Parietal lobe (tissue), 2 donors: Measurements from ENCODE around the gene NUDT8. TPM values are rescaled to one million over a fixed set of nuclear protein-coding genes. Genes with fewer than 3 reads are reported as not detected.

Experiments
- small RNA-seq: library from RNA; depleted of rRNA; stranded (forward); fragments of <200 nt; gene quantifications from one replicate; pipeline ENCODE3, GENCODE V24; 2014; ENCODE audit warnings: low replicate concordance
- total RNA-seq: library from RNA; depleted of rRNA; stranded (reverse); fragments of >200 nt; gene quantifications from one replicate; pipeline ENCODE4 v1.2.3, GENCODE V29; 2014

The NUDT8 gene, protein sequence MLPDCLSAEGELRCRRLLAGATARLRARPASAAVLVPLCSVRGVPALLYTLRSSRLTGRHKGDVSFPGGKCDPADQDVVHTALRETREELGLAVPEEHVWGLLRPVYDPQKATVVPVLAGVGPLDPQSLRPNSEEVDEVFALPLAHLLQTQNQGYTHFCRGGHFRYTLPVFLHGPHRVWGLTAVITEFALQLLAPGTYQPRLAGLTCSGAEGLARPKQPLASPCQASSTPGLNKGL
- total RNA-seq = 4.4 TPM

DNA sequence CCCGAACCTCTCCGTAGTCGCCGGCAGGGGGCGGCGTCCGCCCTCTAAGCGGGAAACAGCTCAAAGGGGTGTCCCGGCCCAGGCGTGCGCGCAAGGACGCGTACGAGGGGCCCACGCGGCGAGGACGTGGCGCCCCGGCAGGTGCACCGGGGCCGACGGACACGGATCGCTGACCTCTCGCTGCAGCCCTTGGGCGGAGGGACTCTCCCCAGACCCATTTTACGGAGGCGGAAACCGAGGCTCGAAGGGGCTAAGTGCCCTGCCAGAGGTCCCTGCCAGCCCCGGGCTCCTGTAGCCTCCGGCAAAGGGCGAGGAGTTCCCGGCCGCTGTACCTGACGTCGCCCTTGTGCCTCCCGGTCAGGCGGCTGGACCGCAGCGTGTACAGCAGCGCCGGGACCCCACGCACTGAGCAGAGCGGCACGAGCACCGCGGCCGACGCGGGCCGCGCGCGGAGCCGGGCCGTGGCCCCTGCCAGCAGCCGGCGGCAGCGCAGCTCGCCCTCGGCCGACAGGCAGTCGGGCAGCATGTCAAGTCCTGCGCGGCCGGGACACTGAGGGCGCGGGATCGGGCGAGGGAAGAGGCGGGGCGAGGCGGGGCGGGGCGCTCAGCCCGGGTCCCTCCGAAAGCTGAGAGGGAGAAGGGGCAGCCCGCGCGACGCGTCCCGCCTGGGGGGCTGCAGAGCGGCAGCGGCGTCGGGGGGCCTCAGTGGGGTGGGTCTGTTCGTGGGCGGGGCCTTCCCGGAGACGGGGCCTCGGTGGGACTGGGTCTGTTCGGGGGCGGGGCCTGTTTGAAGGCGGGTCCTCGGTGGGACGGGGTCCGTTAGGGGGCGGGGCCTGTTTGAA is at the start of gene NUDT8:
TSS of gene NUDT8 (minus strand) at position 552 of the 842 bp plus-strand sequence. CDS start at position 526, 26 bp downstream.

DNA sequence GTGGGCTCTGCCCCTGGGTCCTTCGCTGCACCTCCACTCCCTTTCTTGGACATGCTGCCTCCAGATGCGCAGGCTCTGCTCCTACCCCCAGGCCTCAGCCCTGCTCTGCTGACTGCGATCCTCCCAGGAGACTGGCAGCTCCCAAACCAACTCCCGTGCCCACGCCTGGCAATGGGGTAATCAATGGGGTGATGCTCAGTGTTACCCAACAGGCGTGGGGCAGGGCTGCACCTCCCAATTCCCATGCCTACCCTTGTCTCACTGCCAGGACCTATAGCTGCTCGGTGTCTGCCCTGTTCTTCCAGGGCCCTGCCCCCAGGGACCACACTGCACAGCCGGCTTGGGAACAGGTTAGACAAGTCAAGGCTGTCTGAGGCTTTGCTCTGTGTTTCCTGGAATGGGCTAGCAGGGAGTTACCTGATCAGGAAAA is 44.7 kb upstream of the NUDT8 start, which contains the start of gene ALDH3B2:
TSS of gene ALDH3B2 (minus strand) at position 182 of the 430 bp plus-strand sequence. CDS start 7,688 bp downstream, outside the sequence.

DNA sequence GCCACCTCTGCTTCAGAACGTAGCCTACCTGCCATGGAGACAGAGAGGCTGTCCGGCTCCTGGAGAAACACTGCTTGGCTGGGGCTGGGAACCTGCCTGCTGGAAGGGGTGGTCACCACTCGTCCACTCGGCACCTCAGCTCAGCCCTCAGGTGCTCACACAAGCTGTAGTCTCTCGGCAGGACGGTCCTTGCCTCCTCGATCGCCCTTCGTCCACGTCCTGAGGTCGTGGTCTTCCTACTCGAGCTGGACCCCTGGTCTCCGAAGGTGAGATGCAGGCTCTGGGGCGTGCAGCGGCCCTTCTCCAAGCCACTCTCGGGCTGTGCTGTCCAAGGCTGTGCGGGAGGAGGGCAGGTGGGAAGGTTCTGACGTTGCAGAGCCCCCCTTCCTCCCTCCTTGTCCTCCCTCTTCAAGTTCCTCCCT is 9.7 kb upstream of the NUDT8 start, which contains the start of gene TBX10:
TSS of gene TBX10 (minus strand) at position 326 of the 422 bp plus-strand sequence. CDS start at position 35, 291 bp downstream.

DNA sequence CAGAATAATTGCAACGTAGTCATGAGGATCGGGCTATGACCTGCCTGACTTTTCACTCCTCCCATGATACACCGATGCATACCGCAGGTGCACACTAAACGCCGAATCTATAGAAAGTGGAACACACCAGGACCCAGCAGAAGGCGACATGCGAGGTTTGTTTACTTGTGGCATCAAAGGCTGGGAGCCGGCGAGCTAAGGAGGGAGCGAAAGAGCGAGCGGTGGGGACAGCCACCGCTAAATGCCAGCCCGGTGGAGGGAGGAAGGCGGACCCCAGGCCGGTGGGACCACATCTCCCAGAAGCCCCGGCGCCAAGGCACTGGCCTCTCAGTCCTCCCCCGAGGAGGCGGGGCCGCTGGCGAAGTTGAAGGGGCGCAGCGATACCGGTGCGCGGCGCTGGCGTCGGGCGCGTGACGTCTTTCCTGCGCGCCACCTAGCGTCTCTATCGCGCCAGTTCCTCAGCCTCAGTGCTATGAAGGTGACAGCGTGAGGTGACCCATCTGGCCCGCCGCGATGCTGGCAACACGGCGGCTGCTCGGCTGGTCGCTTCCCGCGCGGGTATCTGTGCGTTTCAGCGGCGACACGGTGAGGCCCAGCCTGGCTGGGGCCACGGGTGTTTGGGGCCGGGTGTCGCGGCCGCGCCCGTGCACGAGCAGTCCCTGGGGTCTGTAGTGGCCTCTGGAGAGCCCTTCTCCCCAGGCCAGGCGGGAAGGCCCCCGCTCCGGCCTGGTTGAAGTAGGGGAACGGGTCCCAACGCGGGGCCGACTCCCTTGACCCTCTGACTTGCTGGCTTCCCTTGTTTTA is 23.0 kb downstream of the NUDT8 start, which contains the start of gene NDUFV1:
TSS of gene NDUFV1 (plus strand) at position 445 of the 804 bp plus-strand sequence. CDS start at position 514, 69 bp downstream.

DNA sequence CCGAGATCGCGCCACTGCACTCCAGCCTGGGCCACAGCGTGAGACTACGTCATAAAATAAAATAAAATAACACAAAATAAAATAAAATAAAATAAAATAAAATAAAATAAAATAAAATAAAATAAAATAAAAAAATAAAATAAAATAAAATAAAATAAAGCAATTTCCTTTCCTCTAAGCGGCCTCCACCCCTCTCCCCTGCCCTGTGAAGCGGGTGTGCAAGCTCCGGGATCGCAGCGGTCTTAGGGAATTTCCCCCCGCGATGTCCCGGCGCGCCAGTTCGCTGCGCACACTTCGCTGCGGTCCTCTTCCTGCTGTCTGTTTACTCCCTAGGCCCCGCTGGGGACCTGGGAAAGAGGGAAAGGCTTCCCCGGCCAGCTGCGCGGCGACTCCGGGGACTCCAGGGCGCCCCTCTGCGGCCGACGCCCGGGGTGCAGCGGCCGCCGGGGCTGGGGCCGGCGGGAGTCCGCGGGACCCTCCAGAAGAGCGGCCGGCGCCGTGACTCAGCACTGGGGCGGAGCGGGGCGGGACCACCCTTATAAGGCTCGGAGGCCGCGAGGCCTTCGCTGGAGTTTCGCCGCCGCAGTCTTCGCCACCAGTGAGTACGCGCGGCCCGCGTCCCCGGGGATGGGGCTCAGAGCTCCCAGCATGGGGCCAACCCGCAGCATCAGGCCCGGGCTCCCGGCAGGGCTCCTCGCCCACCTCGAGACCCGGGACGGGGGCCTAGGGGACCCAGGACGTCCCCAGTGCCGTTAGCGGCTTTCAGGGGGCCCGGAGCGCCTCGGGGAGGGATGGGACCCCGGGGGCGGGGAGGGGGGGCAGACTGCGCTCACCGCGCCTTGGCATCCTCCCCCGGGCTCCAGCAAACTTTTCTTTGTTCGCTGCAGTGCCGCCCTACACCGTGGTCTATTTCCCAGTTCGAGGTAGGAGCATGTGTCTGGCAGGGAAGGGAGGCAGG is 46.2 kb downstream of the NUDT8 start, which contains the start of gene GSTP1:
TSS of gene GSTP1 (plus strand) at position 566 of the 958 bp plus-strand sequence. CDS start at position 598, 32 bp downstream.

Small RNA genes within 50 kb of the gene (small RNA-seq; reads per million reads assigned to genes)
- gene AP003385.3 = not detected

Other genes starting within 250 kb of the NUDT8 start
- gene RAD9A, start 238.0 kb downstream of the NUDT8 start, total RNA-seq = 27.5 TPM
- gene PPP1CA, start 228.1 kb downstream of the NUDT8 start, total RNA-seq = 57.0 TPM
- gene TBC1D10C, start 225.9 kb downstream of the NUDT8 start, total RNA-seq = 0.31 TPM
- 0.31 TPM for gene CARNS1, start 214.3 kb downstream of the NUDT8 start, total RNA-seq
- 16.0 TPM for gene RPS6KB2, start 201.4 kb downstream of the NUDT8 start, total RNA-seq
- gene PTPRCAP, start 192.3 kb downstream of the NUDT8 start, total RNA-seq = 0.63 TPM
- gene CORO1B, start 186.5 kb downstream of the NUDT8 start, total RNA-seq = 24.4 TPM
- gene GPR152, start 177.2 kb downstream of the NUDT8 start, total RNA-seq = not detected
- not detected for gene CABP4, start 174.6 kb downstream of the NUDT8 start, total RNA-seq
- 19.7 TPM for gene TMEM134, start 160.7 kb downstream of the NUDT8 start, total RNA-seq
- gene AIP, start 146.9 kb downstream of the NUDT8 start, total RNA-seq = 46.0 TPM
- 39.1 TPM for gene PITPNM1, start 124.6 kb downstream of the NUDT8 start, total RNA-seq
- gene CDK2AP2, start 121.8 kb downstream of the NUDT8 start, total RNA-seq = 6.6 TPM
- not detected for gene CABP2, start 106.5 kb downstream of the NUDT8 start, total RNA-seq
- gene GSTP1, start 46.1 kb downstream of the NUDT8 start, total RNA-seq = 151 TPM
- 174 TPM for gene NDUFV1, start 23.0 kb downstream of the NUDT8 start, total RNA-seq
- not detected for gene TBX10, start 9.8 kb upstream of the NUDT8 start, total RNA-seq
- gene ACY3, start 20.8 kb upstream of the NUDT8 start, total RNA-seq = not detected
- not detected for gene ALDH3B2, start 44.7 kb upstream of the NUDT8 start, total RNA-seq